HG02981 (cell line): ENCODE measurements around the gene ADARB2.
"Not testable (repeated sequence)": the region's sequence is repeated elsewhere in the genome, so short reads cannot be mapped to it uniquely, and the experiment has no call there.

Source experiments
- ATAC-seq: cut with Tn5 transposase; IDR thresholded peaks from one replicate; pipeline ENCODE4 v1.9.1; 2021; ENCODE audit warnings: mild to moderate bottlenecking, moderate library complexity; ENCODE audit not compliant: unreplicated experiment

Gene ADARB2

DNA sequence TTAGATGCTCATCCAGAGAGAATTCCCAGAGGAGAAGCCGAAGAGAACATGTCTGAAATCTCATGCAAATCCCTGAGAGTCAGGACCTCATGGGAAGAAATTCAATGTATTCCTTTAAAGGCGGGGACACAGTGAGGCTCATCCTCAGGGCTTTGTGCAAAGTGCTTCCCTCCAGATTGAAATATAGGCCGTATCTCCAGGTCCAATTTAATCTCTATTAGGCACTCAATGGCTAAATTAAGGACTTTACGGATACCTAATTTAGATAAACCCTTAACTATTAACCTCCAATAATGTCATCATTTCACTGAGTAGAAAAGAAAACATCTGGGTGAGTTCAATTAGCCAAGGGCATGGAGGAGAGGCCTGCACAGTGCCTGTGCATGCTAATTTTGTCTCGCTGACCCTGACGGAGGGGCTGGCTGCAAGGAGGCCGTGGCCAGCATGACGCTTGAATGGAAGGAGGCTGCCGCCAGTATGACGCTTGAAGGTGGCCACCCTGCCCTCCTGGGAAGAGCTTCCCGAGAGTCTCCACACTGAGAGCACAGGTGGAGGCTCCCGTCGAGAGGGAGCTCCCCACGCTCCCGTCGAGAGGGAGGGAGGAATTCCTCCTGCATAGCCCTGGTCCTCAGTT lies 287.6 kb downstream of the ADARB2 start:
- ATAC-seq: no peak

- ATAC-seq: no peak
Measured at GRCh38 chr10:1449021-1449420, 288.3 kb downstream of the ADARB2 start.

GRCh38 chr10:1448252-1448930 lies 288.9 kb downstream of the ADARB2 start:
- ATAC-seq: no peak

GRCh38 chr10:1444826-1445225 lies 292.5 kb downstream of the ADARB2 start:
- ATAC-seq: no peak

GRCh38 chr10:1440897-1441296 lies 296.4 kb downstream of the ADARB2 start:
- ATAC-seq: no peak

DNA sequence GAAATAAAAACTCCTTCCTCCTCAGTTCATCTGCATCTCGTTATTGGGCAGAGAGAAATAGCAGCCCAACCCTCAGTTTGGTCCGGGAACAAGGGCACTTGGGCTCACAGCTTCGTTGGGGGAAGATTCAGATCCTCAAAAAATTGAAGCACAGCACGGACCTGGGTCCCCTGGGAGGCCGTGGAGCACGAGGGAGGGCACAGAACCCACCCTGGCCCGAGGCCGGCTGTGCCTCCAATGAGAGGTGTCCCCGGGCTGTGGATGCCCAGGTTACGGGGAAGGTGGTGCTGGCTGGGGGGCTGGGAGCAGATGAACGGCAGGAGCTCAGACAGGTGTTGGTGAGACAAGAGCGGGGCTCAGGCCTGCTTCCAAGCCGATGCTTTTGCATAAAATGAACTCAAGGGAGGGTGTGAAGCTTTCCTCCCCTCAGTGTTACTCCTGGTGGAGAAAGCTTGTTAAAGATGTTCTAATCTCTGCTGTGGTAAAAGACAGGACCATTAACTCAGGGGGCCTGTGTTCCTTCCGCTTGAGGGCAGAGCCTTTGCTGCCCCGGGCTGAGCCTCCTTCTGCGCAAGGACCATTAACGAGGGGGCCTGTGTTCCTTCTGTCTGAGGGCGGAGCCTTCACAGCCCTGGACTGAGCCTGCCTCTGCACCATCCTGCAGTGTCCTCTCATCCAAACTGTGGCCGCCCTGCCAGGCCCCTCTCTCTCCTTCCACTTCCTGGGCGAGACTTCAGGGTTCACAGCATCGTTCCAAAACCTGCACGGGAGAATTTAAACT lies 302.2 kb downstream of the ADARB2 start:
- no peak for ATAC-seq

DNA sequence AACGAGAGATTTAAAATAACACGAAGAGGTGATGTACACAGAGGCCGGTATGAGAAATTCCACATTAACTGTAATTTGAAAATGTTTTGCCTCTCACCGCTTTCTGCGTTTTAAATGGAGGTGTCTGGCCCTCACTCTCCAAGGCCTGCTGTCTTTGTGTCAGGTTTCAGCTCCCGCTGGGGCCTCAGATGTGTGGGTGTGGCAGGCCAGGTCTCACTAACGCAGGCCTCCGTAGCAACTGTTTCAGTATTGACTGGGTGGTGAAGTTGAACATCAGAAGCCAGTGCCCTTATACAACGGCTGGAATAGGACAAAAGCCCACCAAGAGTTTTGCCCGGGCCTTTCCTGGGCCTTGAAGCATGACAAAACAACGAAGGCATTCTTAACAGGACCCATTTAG lies 303.1 kb downstream of the ADARB2 start:
- no peak for ATAC-seq

GRCh38 chr10:1432161-1432560 lies 305.2 kb downstream of the ADARB2 start:
- ATAC-seq: no peak

DNA sequence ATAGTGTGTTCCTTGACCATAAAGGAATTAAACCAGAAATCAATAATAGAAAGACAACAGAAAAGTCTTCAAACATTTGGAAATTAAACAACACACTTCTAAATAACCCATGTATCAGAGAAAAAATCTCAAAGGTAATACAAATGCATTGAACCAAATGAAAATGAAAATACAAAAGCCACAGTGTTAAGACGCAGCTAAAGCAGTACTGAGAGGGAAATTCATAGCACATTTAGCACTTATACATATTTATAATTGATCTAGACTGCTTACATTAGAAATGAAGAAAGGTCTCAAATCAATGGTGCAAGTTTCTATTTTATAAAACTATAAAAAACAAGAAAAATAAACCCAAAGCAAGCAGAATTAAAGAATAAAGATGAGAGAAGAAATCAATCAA lies 306.1 kb downstream of the ADARB2 start:
- no peak for ATAC-seq

DNA sequence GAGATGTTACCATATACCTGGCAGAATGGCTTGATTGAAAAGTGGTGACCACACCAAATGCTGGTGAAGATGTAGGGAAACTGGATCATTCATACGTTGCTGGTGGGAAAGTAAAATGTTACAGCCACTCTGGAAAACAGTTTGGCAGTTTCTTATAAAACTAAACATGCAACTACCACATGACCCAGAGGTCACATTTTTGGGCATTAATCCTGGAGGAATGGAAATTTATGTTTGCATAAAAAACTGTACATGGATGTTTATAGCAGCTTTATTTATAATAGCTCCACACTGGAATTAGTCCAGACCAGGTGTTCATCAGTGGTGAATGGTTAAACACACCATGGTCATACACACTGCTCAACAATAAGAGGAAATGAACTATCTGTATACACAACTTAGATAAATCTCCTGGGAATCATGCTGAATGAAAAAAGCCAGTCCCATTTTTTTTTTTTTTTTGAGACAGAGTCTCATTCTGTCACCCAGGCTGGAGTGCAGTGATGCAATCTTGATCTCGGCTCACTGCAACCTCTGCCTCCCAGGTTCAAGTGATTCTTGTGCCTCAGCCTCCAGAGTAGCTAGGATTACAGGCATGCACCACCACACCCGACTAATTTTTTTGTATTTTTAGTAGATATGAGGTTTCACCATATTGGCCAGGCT lies 309.7 kb downstream of the ADARB2 start:
- ATAC-seq: not testable (repeated sequence)

DNA sequence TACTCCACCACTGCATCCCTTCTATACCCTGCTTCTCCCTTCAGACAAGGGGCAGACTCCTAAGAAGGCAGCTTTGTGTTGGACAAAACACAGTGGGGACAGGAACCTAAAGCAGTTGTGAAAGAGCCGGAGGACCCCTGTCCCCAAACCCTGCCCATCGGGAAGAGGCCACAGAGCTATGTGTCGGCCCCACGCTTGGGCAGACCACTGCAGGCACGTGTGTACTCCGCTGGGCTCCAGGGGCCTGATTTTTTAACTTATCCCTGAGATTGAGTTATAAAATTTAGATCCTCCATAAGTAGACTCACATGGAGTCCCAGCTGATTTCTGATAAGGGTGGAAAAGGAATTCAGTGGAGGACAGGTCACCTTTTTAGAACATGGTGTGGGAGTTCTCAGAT lies 310.5 kb downstream of the ADARB2 start:
- no peak for ATAC-seq

GRCh38 chr10:1425879-1426278 lies 311.4 kb downstream of the ADARB2 start:
- peak; percentile 76 for ATAC-seq

DNA sequence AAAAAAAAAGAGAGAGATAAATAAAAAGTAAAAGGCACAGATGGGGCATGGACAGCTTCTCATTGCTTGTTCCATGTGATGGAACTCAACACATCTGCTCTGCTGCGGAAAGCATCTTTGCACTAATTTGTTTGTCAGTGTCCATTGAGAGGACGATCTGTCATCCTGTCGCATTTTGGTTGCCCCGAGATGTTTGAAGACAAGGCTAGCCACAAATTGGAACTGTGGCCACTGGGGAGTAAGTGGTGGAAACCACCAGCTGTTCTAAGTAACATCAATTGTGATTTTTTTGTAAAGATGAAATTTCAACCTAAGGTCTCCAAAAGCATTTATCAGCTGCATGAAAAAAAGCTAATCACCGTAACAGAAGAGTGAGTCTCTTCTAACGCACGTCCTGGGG lies 312.7 kb downstream of the ADARB2 start:
- ATAC-seq: no peak

GRCh38 chr10:1423676-1424253 lies 313.6 kb downstream of the ADARB2 start:
- no peak for ATAC-seq

DNA sequence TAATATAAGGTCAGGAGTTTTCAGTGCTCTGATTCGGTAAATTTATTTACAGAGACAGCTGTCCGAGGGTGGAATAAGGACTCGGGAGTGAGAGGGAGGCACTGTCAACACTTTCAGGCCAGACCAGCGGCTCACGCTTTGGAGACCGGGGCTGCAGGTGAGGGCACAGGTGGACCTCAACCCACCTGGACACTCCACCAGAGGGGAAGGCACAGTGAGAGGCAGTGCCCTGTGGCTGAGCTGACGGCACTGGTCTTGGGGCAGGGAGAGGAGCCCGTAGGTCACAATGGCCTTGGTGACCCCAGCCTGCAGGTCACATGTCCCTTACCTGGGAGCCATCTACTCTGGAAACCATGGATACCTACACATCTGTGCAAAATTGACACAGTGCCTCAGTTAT lies 315.1 kb downstream of the ADARB2 start:
- no peak for ATAC-seq

- peak; percentile 84 for ATAC-seq
Measured at GRCh38 chr10:1420661-1421362, 316.5 kb downstream of the ADARB2 start.

GRCh38 chr10:1419796-1420610 lies 317.3 kb downstream of the ADARB2 start:
- ATAC-seq: no peak

- ATAC-seq: no peak
Measured at GRCh38 chr10:1418031-1418550, 319.2 kb downstream of the ADARB2 start.

GRCh38 chr10:1417574-1417973 lies 319.8 kb downstream of the ADARB2 start:
- ATAC-seq: no peak
